ENCODE data around the gene RNF148.

DNA sequence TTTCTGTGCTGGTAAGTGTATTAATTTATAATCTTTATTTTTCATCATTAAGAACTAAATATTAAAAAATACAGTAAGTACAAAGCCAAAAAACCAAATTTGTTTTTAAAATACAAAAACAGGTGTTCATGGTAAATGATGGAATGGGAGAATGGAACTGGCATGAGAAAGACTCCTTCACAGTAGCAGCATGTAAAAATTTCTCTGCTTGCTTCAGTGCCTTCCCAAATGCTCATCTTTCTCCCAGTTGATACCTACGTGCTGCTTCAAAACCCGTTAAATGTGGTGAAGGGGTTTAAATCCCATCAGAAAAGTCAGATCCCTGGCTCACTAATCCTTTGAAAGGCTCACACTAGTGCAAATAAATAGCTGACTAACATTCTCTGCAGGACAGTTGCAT, 8.0 kb downstream of the RNF148 start:
- TF ChIP-seq, protein P1, sequence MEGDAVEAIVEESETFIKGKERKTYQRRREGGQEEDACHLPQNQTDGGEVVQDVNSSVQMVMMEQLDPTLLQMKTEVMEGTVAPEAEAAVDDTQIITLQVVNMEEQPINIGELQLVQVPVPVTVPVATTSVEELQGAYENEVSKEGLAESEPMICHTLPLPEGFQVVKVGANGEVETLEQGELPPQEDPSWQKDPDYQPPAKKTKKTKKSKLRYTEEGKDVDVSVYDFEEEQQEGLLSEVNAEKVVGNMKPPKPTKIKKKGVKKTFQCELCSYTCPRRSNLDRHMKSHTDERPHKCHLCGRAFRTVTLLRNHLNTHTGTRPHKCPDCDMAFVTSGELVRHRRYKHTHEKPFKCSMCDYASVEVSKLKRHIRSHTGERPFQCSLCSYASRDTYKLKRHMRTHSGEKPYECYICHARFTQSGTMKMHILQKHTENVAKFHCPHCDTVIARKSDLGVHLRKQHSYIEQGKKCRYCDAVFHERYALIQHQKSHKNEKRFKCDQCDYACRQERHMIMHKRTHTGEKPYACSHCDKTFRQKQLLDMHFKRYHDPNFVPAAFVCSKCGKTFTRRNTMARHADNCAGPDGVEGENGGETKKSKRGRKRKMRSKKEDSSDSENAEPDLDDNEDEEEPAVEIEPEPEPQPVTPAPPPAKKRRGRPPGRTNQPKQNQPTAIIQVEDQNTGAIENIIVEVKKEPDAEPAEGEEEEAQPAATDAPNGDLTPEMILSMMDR (IDR thresholded peaks at IDR 0.05): no peak
- TF ChIP-seq POLR2AphosphoS5 (IDR thresholded peaks at IDR 0.05): no peak

Measured in sigmoid colon (tissue), 4 donors.